PC-3 (cell line): ENCODE measurements around the gene DYNC2I2. TPM values are rescaled to one million over a fixed set of nuclear protein-coding genes. Genes with fewer than 3 reads are reported as not detected.
A peak's percentile ranks its signal among the peaks of the same experiment; 100 is the strongest.

Source experiments
- ATAC-seq: fragments of 200-7000 bp; cut with Tn5 transposase; 2 replicates; pipeline ENCODE4 v1.9.1; 2020; ENCODE audit warnings: mild to moderate bottlenecking, moderate library complexity
- BruUV-seq: library from RNA; stranded (reverse); fragments of 400-500 nt; replicated peaks from 2 replicates; lab custom pipeline; 2021; lab: Mats Ljungman, UMichigan
- CTCF ChIA-PET: fragments of 300-600 bp; sonication (Branson Sonifier 250); formaldehyde crosslinking; loops from one replicate; lab custom pipeline; 2022; ENCODE audit warnings: antibody characterized with exemption; lab: Charles Lee
- POLR2A ChIA-PET: fragments of 300-600 bp; sonication (Branson Sonifier 250); formaldehyde crosslinking; loops from one replicate; lab custom pipeline; 2022; ENCODE audit warnings: antibody characterized with exemption; ENCODE audit not compliant: unreplicated experiment; lab: Charles Lee
- DNase-seq: peaks from one replicate; pipeline ENCODE4 v3.0.0-alpha.2; 2015
- H2AFZ ChIP-seq: fragments of 300-600 bp; sonication (generic); 2 replicates; pipeline ENCODE4 v1.6.0; 2016; ENCODE audit warnings: antibody characterized with exemption, low read length
- H3F3A ChIP-seq: fragments of 300-600 bp; sonication (generic); one replicate; pipeline ENCODE4 v1.6.0; 2017; ENCODE audit warnings: antibody characterized with exemption, low read length, control low read depth, mild to moderate bottlenecking; ENCODE audit not compliant: unreplicated experiment
- H3K27ac ChIP-seq: fragments of 300-600 bp; sonication (generic); 2 replicates; pipeline ENCODE4 v1.5.1; 2016; ENCODE audit warnings: mild to moderate bottlenecking, low read length
- H3K27me3 ChIP-seq: fragments of 300-600 bp; sonication (generic); 2 replicates; pipeline ENCODE4 v1.6.1; 2016; ENCODE audit warnings: low read length, mixed read lengths
- H3K36me3 ChIP-seq: fragments of 300-600 bp; sonication (generic); 2 replicates; pipeline ENCODE4 v1.6.1; 2016; ENCODE audit warnings: low read depth, mixed run types, low read length, mixed read lengths
- H3K4me1 ChIP-seq: fragments of 300-600 bp; sonication (generic); 2 replicates; pipeline ENCODE4 v1.5.1; 2016; ENCODE audit warnings: low read length; ENCODE audit not compliant: insufficient read depth
- H3K4me2 ChIP-seq: fragments of 300-600 bp; sonication (generic); 2 replicates; pipeline ENCODE4 v1.6.0; 2016; ENCODE audit warnings: low read length
- H3K4me3 ChIP-seq: fragments of 300-600 bp; sonication (generic); 2 replicates; pipeline ENCODE4 v1.5.1; 2016; ENCODE audit warnings: mild to moderate bottlenecking, low read length, mixed read lengths
- H3K79me2 ChIP-seq: fragments of 300-600 bp; sonication (generic); 2 replicates; pipeline ENCODE4 v1.6.1; 2017; ENCODE audit warnings: low read length, mixed read lengths
- H3K9ac ChIP-seq: fragments of 300-600 bp; sonication (generic); 2 replicates; pipeline ENCODE4 v1.6.0; 2016; ENCODE audit warnings: mild to moderate bottlenecking, low read length
- H3K9me2 ChIP-seq: fragments of 300-600 bp; sonication (generic); replicated peaks from 2 replicates; pipeline ENCODE4 v1.6.1; 2016; ENCODE audit warnings: mixed run types, low read length, mixed read lengths
- H3K9me3 ChIP-seq: fragments of 300-600 bp; sonication (generic); 2 replicates; pipeline ENCODE4 v1.6.1; 2016; ENCODE audit warnings: low read length, mixed read lengths
- H4K20me1 ChIP-seq: fragments of 300-600 bp; sonication (generic); 2 replicates; pipeline ENCODE4 v1.6.1; 2016; ENCODE audit warnings: low read length, mixed read lengths
- CTCF ChIP-seq: fragments of 300-600 bp; sonication (generic); conservative IDR thresholded peaks from 2 replicates; pipeline ENCODE4 v1.5.1; 2017; ENCODE audit warnings: antibody characterized with exemption, low read depth, mild to moderate bottlenecking, low read length
- EZH2 ChIP-seq: fragments of 300-600 bp; sonication (generic); IDR thresholded peaks from one replicate; pipeline ENCODE4 v1.6.1; 2017; ENCODE audit warnings: antibody characterized with exemption, mild to moderate bottlenecking, low read length; ENCODE audit not compliant: unreplicated experiment
- EZH2phosphoT487 ChIP-seq: fragments of 300-600 bp; sonication (generic); IDR thresholded peaks from 2 replicates; pipeline ENCODE4 v1.6.1; 2018; ENCODE audit warnings: mild to moderate bottlenecking, antibody characterized with exemption, low read length, borderline replicate concordance
- intact Hi-C: fragments of 100-400 bp; cut with micrococcal nuclease; formaldehyde crosslinking; loops from 2 replicates; pipeline ENCODE4 v1.9.0; 2023
- total RNA-seq: library from RNA; depleted of rRNA; stranded (reverse); fragments of >200 nt; gene quantifications from 2 replicates; pipeline ENCODE4 v1.2.3, GENCODE V29; 2014

DYNC2I2 gene
- total RNA-seq, 1 experiment from 2014 or later: 196 TPM

- BruUV-seq: no TSS peak
- H3K9ac ChIP-seq: 0 out of 2 replicates have a peak overlapping the region, but pooled peaks have one; percentile 10
- peak overlapping the region; percentile 44; the same call in 1 of the 2 replicates for H3K4me2 ChIP-seq
- H3K27ac ChIP-seq: peak overlapping the region; percentile 30
- H3K9me2 ChIP-seq: no peaks in the 10 kb centered on the region
- intact Hi-C loops: loop anchor here (5.0 kb wide), 1 partner anchor 48 kb away; no protein-coding TSS in a partner anchor
- H3K36me3 ChIP-seq: no peaks in the 10 kb centered on the region; the same call in 1 of the 2 replicates
- ChIA-PET CTCF (interaction anchor here (0.8 kb wide), 1 partner anchor 89 kb away, joined by 3 read pairs; the partner anchor contains the start of gene ZDHHC12), POLR2A (interaction anchor here (0.6 kb wide), 2 partner anchors 11 to 102 kb away, joined by 3 to 4 read pairs; no protein-coding TSS in a partner anchor)
- H4K20me1 ChIP-seq: no peaks in the 10 kb centered on the region
- DNase-seq (no peak), ATAC-seq (no peak)
- H3K27me3 ChIP-seq: no peaks in the 10 kb centered on the region
- no peaks in the 10 kb centered on the region for H3K9me3 ChIP-seq
- H3K79me2 ChIP-seq: no peaks in the 10 kb centered on the region
- no peak overlapping the region for H3K4me3 ChIP-seq
- no peak overlapping the region for H2AFZ ChIP-seq
- H3F3A ChIP-seq: no peaks in the 10 kb centered on the region
- peaks cover 23% of the 10 kb centered on the region for H3K4me1 ChIP-seq
- TF ChIP-seq CTCF (no peak), EZH2 (no peak), EZH2phosphoT487 (no peak)
These were observed 21.9 kb downstream of the DYNC2I2 start for GRCh38 chr9:128634651-128635262.

GRCh38 chr9:128634111-128634510, 22.5 kb downstream of the DYNC2I2 start:
- H3K4me3 ChIP-seq: no peak overlapping the region
- H3K27me3 ChIP-seq: no peaks in the 10 kb centered on the region
- no peak for DNase-seq
- no peak overlapping the region for H3K4me2 ChIP-seq
- no peaks in the 10 kb centered on the region for H3F3A ChIP-seq
- H3K27ac ChIP-seq: no peak overlapping the region
- CTCF ChIA-PET: no interaction called here
- H2AFZ ChIP-seq: no peak overlapping the region
- BruUV-seq: no TSS peak
- TF ChIP-seq CTCF: no peak
- no peak for TF ChIP-seq EZH2
- no peak for TF ChIP-seq EZH2phosphoT487
- H3K36me3 ChIP-seq: no peaks in the 10 kb centered on the region; the same call in 1 of the 2 replicates
- peaks cover 23% of the 10 kb centered on the region for H3K4me1 ChIP-seq
- H3K79me2 ChIP-seq: no peaks in the 10 kb centered on the region
- POLR2A ChIA-PET: no interaction called here
- no peak for ATAC-seq
- H3K9ac ChIP-seq: no peak overlapping the region
- H3K9me2 ChIP-seq: no peaks in the 10 kb centered on the region
- H3K9me3 ChIP-seq: no peaks in the 10 kb centered on the region
- intact Hi-C loops: no loop called here
- H4K20me1 ChIP-seq: no peaks in the 10 kb centered on the region

- H3K36me3 ChIP-seq: no peaks in the 10 kb centered on the region; the same call in 1 of the 2 replicates
These were observed 23.0 kb downstream of the DYNC2I2 start for GRCh38 chr9:128633601-128634000.

More at GRCh38 chr9:128633601-128634000, 23.0 kb downstream of the DYNC2I2 start:
- TSS peak; percentile 39 for BruUV-seq
- no peak overlapping the region for H3K9ac ChIP-seq
- POLR2A ChIA-PET: no interaction called here
- no peak overlapping the region for H3K27ac ChIP-seq
- CTCF ChIA-PET: no interaction called here
- no peak overlapping the region for H3K4me2 ChIP-seq
- no peaks in the 10 kb centered on the region for H4K20me1 ChIP-seq
- H3K9me3 ChIP-seq: no peaks in the 10 kb centered on the region
- H3K4me1 ChIP-seq: peaks cover 23% of the 10 kb centered on the region
- H2AFZ ChIP-seq: no peak overlapping the region
- TF ChIP-seq EZH2 (no peak), CTCF (no peak), EZH2phosphoT487 (no peak)
- ATAC-seq (no peak), DNase-seq (no peak)
- no peak overlapping the region for H3K4me3 ChIP-seq
- H3K27me3 ChIP-seq: no peaks in the 10 kb centered on the region
- intact Hi-C loops: no loop called here
- no peaks in the 10 kb centered on the region for H3K9me2 ChIP-seq
- no peaks in the 10 kb centered on the region for H3K79me2 ChIP-seq
- H3F3A ChIP-seq: no peaks in the 10 kb centered on the region
